Endothelial cell (in vitro differentiated cells): ENCODE results near the gene KLHL33. TPM values are rescaled to one million over a fixed set of nuclear protein-coding genes. Genes with fewer than 3 reads are reported as not detected.
"Not testable (repeated sequence)": the region's sequence is repeated elsewhere in the genome, so short reads cannot be mapped to it uniquely, and the experiment has no call there.

Experiments
- DNase-seq: peaks from one replicate; pipeline ENCODE4 v3.0.0; 2021; ENCODE audit warnings: low spot score
- H3K27ac Mint-ChIP-seq: one replicate; pipeline ENCODE4 v1.8.0; 2021; ENCODE audit warnings: mixed read lengths, inconsistent platforms; ENCODE audit not compliant: unreplicated experiment
- H3K27me3 Mint-ChIP-seq: one replicate; pipeline ENCODE4 v1.8.0; 2021; ENCODE audit warnings: mild to moderate bottlenecking, moderate library complexity, mixed read lengths, inconsistent platforms; ENCODE audit not compliant: unreplicated experiment
- H3K36me3 Mint-ChIP-seq: one replicate; pipeline ENCODE4 v1.8.0; 2021; ENCODE audit warnings: mild to moderate bottlenecking, low read depth, mixed read lengths, inconsistent platforms; ENCODE audit not compliant: unreplicated experiment
- H3K4me1 Mint-ChIP-seq: one replicate; pipeline ENCODE4 v1.8.0; 2021; ENCODE audit warnings: mild to moderate bottlenecking, mixed read lengths, inconsistent platforms; ENCODE audit not compliant: unreplicated experiment
- H3K4me3 Mint-ChIP-seq: one replicate; pipeline ENCODE4 v1.8.0; 2021; ENCODE audit warnings: mild to moderate bottlenecking, mixed read lengths, inconsistent platforms; ENCODE audit not compliant: unreplicated experiment
- H3K9me3 Mint-ChIP-seq: one replicate; pipeline ENCODE4 v1.8.0; 2021; ENCODE audit warnings: mixed read lengths, inconsistent platforms; ENCODE audit not compliant: unreplicated experiment
- CTCF ChIP-seq: fragments of 200-600 bp; sonication (generic); IDR thresholded peaks from one replicate; pipeline ENCODE4 v1.5.0; 2021; ENCODE audit warnings: antibody characterized with exemption; ENCODE audit not compliant: unreplicated experiment
- total RNA-seq: library from RNA; stranded (reverse); fragmentation: NEBNext Ultra II Directional; extraction: Animal tissue kit (Norgen Biotek cat#: 25700); gene quantifications from one replicate; pipeline ENCODE4 v1.2.1, GENCODE V29; 2021; ENCODE audit not compliant: unreplicated experiment

The KLHL33 gene
- total RNA-seq, 1 donor from 2014 or later, result 0.08 TPM

GRCh38 chr14:20456971-20457370 is 21.0 kb upstream of the KLHL33 start:
- Mint-ChIP-seq H3K4me3 (peak overlapping the region; percentile 66), H3K36me3 (peaks cover 33% of the 10 kb centered on the region), H3K27ac (no peak overlapping the region), H3K9me3 (no peaks in the 10 kb centered on the region), H3K4me1 (peaks cover 21% of the 10 kb centered on the region), H3K27me3 (peaks cover 15% of the 10 kb centered on the region)
- no peak for TF ChIP-seq CTCF
- DNase-seq, result no peak

GRCh38 chr14:20455355-20456300 is 19.7 kb upstream of the KLHL33 start:
- H3K9me3 Mint-ChIP-seq, result no peaks in the 10 kb centered on the region
- DNase-seq, result no peak
- peaks cover 8% of the 10 kb centered on the region for H3K27me3 Mint-ChIP-seq
- H3K36me3 Mint-ChIP-seq, result peaks cover 28% of the 10 kb centered on the region
- H3K4me3 Mint-ChIP-seq, result no peak overlapping the region
- H3K4me1 Mint-ChIP-seq, result peaks cover 13% of the 10 kb centered on the region
- TF ChIP-seq CTCF, result no peak
- no peak overlapping the region for H3K27ac Mint-ChIP-seq

GRCh38 chr14:20454516-20455354 is 18.8 kb upstream of the KLHL33 start, which contains the start of the genes APEX1 and OSGEP:
APEX1 (plus strand) TSS chr14:20455226; CDS start chr14:20455646, 420 bp downstream.
OSGEP (minus strand) TSS chr14:20454812; CDS start chr14:20454683, 129 bp downstream.
- peaks cover 2% of the 10 kb centered on the region for H3K27me3 Mint-ChIP-seq
- H3K4me3 Mint-ChIP-seq, result no peak within 1 kb of the TSS
- peak; percentile 95 for DNase-seq
- H3K36me3 Mint-ChIP-seq, result peaks cover 25% of the 10 kb centered on the region
- H3K9me3 Mint-ChIP-seq, result no peaks in the 10 kb centered on the region
- no peak for TF ChIP-seq CTCF
- no peak within 1 kb of the TSS for H3K27ac Mint-ChIP-seq
- H3K4me1 Mint-ChIP-seq, result peaks cover 4% of the 10 kb centered on the region

- H3K4me3 Mint-ChIP-seq, result peak overlapping the region; percentile 73
- peaks cover 32% of the 10 kb centered on the region for H3K36me3 Mint-ChIP-seq
- H3K27me3 Mint-ChIP-seq, DNase-seq, H3K4me1 Mint-ChIP-seq, H3K9me3 Mint-ChIP-seq: not testable (repeated sequence)
- H3K27ac Mint-ChIP-seq, result peak overlapping the region; percentile 39
Measured at GRCh38 chr14:20452831-20453230, 16.9 kb upstream of the KLHL33 start.

GRCh38 chr14:20446889-20447288 is 10.9 kb upstream of the KLHL33 start:
- Mint-ChIP-seq H3K4me3 (no peak overlapping the region), H3K27ac (no peak overlapping the region), H3K4me1 (peaks cover 2% of the 10 kb centered on the region), H3K9me3 (no peaks in the 10 kb centered on the region), H3K36me3 (peaks cover 42% of the 10 kb centered on the region), H3K27me3 (peaks cover 2% of the 10 kb centered on the region)
- DNase-seq, result no peak
- TF ChIP-seq CTCF, result no peak

- peaks cover 31% of the 10 kb centered on the region for H3K36me3 Mint-ChIP-seq
- not testable (repeated sequence) for H3K27ac Mint-ChIP-seq, H3K4me3 Mint-ChIP-seq, H3K9me3 Mint-ChIP-seq, DNase-seq, H3K27me3 Mint-ChIP-seq
- H3K4me1 Mint-ChIP-seq, result peaks cover 12% of the 10 kb centered on the region
Measured at GRCh38 chr14:20443650-20444049, 7.7 kb upstream of the KLHL33 start.
